HepG2 (cell line): ENCODE data around the gene RAB40C. TPM values are rescaled to one million over a fixed set of nuclear protein-coding genes. Genes with fewer than 3 reads are reported as not detected.

Experiments used
- GABPB1 ChIP-seq: IDR thresholded peaks from 2 replicates; pipeline ENCODE4 v1.6.1; 2016; ENCODE audit warnings: mild to moderate bottlenecking, missing genetic modification reagents, moderate library complexity, missing compliant biosample characterization
- HNRNPL ChIP-seq: fragments of 200-400 bp; formaldehyde crosslinking; IDR thresholded peaks from 2 replicates; pipeline ENCODE4 v1.6.1; 2017; ENCODE audit warnings: mild to moderate bottlenecking, low read depth, low read length
- MEIS2 ChIP-seq: sonication (generic); formaldehyde crosslinking; IDR thresholded peaks from 2 replicates; pipeline ENCODE4 v1.9.0; 2021; ENCODE audit warnings: mild to moderate bottlenecking, missing genetic modification reagents
- RAD21 ChIP-seq: fragments of 450-650 bp; formaldehyde crosslinking; IDR thresholded peaks from 2 replicates; pipeline ENCODE4 v1.5.0; 2020; ENCODE audit warnings: mild to moderate bottlenecking
- SAP130 ChIP-seq: IDR thresholded peaks from 2 replicates; pipeline ENCODE4 v1.6.1; 2016; ENCODE audit warnings: low read depth
- SMAD1 ChIP-seq: sonication (generic); formaldehyde crosslinking; IDR thresholded peaks from 2 replicates; pipeline ENCODE4 v1.4.0; 2020; ENCODE audit warnings: missing genetic modification reagents, low read depth, mild to moderate bottlenecking, borderline replicate concordance
- SRY ChIP-seq: sonication (generic); formaldehyde crosslinking; IDR thresholded peaks from 2 replicates; pipeline ENCODE4 v1.8.0; 2022; ENCODE audit warnings: mild to moderate bottlenecking, missing genetic modification reagents
- ZFY ChIP-seq: sonication (generic); formaldehyde crosslinking; IDR thresholded peaks from 2 replicates; pipeline ENCODE4 v1.4.0; 2020; ENCODE audit warnings: missing genetic modification reagents
- ZNF235 ChIP-seq: sonication (generic); formaldehyde crosslinking; IDR thresholded peaks from 2 replicates; pipeline ENCODE4 v1.8.1; 2023; ENCODE audit warnings: mild to moderate bottlenecking, missing genetic modification reagents, borderline replicate concordance
- ZNF274 ChIP-seq: sonication (generic); formaldehyde crosslinking; IDR thresholded peaks from 2 replicates; pipeline ENCODE4 v1.5.1; 2020; ENCODE audit warnings: mild to moderate bottlenecking, missing genetic modification reagents
- ZNF451 ChIP-seq: sonication (generic); formaldehyde crosslinking; IDR thresholded peaks from 2 replicates; pipeline ENCODE4 v1.5.0; 2020; ENCODE audit warnings: mild to moderate bottlenecking, missing genetic modification reagents
- ZNF563 ChIP-seq: sonication (generic); formaldehyde crosslinking; IDR thresholded peaks from 2 replicates; pipeline ENCODE4 v1.8.0; 2022; ENCODE audit warnings: mild to moderate bottlenecking, moderate library complexity, missing genetic modification reagents
- ZNF768 ChIP-seq: sonication (generic); formaldehyde crosslinking; IDR thresholded peaks from 2 replicates; pipeline ENCODE4 v1.4.0; 2020; ENCODE audit warnings: missing genetic modification reagents
- polyA plus RNA-seq, 8 experiments: library from polyadenylated mRNA; depleted of rRNA in 3 of 8; stranded (reverse) in 7 of 8; unstranded in 1 of 8; fragments of >200 nt; fragmentation: Illumina TruSeq in 4 of 8; extraction: Trizol in 4 of 8; gene quantifications; 2 replicates each; pipeline versions ENCODE4 v1.2.1 to v1.2.3, GENCODE V29; 2011 to 2016; ENCODE audit warnings: low read depth in 4 of 8, missing spikeins in 1 of 8, mixed read lengths in 1 of 8; ENCODE audit not compliant: insufficient read depth in 1 of 8
- total RNA-seq, 5 experiments: library from RNA; depleted of rRNA; stranded (reverse); fragments of >200 nt; fragmentation: Illumina TruSeq; extraction: Trizol; gene quantifications; 2 replicates each; pipeline ENCODE4 v1.2.3, GENCODE V29; 2016; ENCODE audit warnings: low read depth in 1 of 5
- TF ChIP-seq, protein P1 (sequence below): sonication (generic); formaldehyde crosslinking; IDR thresholded peaks from 2 replicates; pipeline ENCODE4 v1.4.0; 2020; ENCODE audit warnings: missing genetic modification reagents
- TF ChIP-seq, protein P2 (sequence below), 2 experiments: sonication (generic) in 1 of 2; formaldehyde crosslinking in 1 of 2; IDR thresholded peaks; 2 replicates each; pipeline versions ENCODE4 v1.4.0 to v1.6.1; 2018 to 2020; ENCODE audit warnings: missing genetic modification reagents in 2 of 2, borderline replicate concordance in 1 of 2, low read depth in 1 of 2, mild to moderate bottlenecking in 1 of 2, missing biosample characterization in 1 of 2
- TF ChIP-seq, protein P3 (sequence below): sonication (generic); formaldehyde crosslinking; IDR thresholded peaks from 2 replicates; pipeline ENCODE4 v1.5.0; 2020; ENCODE audit warnings: missing genetic modification reagents, mild to moderate bottlenecking, borderline replicate concordance

RAB40C gene
- total and polyA plus RNA-seq, 2 of the 13 experiments (the other 11 are each of a cell fraction or from before 2014, with no cell fraction given) = 7.7 to 11.5 TPM

DNA sequence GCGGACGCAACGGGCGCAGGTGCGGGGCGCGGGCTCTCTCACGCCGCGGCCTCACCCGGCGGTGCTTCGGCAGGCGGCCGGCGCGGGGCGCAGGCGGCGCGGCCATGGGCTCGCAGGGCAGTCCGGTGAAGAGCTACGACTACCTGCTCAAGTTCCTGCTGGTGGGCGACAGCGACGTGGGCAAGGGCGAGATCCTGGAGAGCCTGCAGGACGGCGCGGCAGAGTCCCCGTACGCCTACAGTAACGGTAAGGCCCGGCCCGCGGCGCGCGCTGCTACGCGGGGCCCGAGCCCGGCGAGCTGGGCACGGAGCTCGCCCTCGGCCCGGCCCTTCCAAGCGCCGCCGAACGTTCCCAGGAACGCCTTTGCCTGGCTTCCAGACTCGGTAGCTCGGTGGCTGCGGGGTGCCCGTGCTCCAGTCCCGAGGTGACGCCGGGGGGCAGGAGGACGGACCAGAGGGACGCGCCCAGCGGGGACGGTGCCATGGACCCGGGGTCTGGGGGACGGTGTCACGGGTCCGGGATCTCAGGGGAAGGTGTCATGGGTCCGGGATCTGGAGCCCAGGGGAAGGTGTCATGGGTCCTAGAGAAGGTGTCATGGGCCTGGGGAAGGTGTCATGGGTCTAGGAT, 435 bp downstream of the RAB40C start (continued):
- TF ChIP-seq MEIS2 (CRISPR knock-in tag) (0 out of 2 replicates have a peak, but pooled peaks have one; percentile 35), SRY (peak; percentile 70; the same call in 1 of the 2 replicates), ZNF451 (CRISPR knock-in tag) (peak; percentile 38; the same call in 1 of the 2 replicates), ZNF274 (CRISPR knock-in tag) (no peak), ZNF235 (no peak), SAP130 (CRISPR knock-in tag) (peak; percentile 41), ZNF768 (CRISPR knock-in tag) (peak; percentile 37; the same call in 1 of the 2 replicates), ZNF563 (CRISPR knock-in tag) (peak; percentile 75; the same call in 1 of the 2 replicates), GABPB1 (no peak), ZFY (CRISPR knock-in tag) (peak; percentile 66), RAD21 (peak; percentile 50; the same call in 1 of the 2 replicates), HNRNPL (no peak), SMAD1 (CRISPR knock-in tag) (0 out of 2 replicates have a peak, but pooled peaks have one; percentile 44)
- TF ChIP-seq, protein P1, sequence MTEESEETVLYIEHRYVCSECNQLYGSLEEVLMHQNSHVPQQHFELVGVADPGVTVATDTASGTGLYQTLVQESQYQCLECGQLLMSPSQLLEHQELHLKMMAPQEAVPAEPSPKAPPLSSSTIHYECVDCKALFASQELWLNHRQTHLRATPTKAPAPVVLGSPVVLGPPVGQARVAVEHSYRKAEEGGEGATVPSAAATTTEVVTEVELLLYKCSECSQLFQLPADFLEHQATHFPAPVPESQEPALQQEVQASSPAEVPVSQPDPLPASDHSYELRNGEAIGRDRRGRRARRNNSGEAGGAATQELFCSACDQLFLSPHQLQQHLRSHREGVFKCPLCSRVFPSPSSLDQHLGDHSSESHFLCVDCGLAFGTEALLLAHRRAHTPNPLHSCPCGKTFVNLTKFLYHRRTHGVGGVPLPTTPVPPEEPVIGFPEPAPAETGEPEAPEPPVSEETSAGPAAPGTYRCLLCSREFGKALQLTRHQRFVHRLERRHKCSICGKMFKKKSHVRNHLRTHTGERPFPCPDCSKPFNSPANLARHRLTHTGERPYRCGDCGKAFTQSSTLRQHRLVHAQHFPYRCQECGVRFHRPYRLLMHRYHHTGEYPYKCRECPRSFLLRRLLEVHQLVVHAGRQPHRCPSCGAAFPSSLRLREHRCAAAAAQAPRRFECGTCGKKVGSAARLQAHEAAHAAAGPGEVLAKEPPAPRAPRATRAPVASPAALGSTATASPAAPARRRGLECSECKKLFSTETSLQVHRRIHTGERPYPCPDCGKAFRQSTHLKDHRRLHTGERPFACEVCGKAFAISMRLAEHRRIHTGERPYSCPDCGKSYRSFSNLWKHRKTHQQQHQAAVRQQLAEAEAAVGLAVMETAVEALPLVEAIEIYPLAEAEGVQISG (CRISPR knock-in tag) = peak; percentile 47
- TF ChIP-seq, protein P2, sequence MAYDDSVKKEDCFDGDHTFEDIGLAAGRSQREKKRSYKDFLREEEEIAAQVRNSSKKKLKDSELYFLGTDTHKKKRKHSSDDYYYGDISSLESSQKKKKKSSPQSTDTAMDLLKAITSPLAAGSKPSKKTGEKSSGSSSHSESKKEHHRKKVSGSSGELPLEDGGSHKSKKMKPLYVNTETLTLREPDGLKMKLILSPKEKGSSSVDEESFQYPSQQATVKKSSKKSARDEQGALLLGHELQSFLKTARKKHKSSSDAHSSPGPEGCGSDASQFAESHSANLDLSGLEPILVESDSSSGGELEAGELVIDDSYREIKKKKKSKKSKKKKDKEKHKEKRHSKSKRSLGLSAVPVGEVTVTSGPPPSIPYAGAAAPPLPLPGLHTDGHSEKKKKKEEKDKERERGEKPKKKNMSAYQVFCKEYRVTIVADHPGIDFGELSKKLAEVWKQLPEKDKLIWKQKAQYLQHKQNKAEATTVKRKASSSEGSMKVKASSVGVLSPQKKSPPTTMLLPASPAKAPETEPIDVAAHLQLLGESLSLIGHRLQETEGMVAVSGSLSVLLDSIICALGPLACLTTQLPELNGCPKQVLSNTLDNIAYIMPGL (CRISPR knock-in tag; IDR thresholded peaks at IDR 0.05; ENCODE audit: borderline replicate concordance in 1 of 2, low read depth in 1 of 2) = 0 out of 4 replicates have a peak, but pooled peaks of 1 of the 2 experiments have one; percentile 8
- TF ChIP-seq, protein P3, sequence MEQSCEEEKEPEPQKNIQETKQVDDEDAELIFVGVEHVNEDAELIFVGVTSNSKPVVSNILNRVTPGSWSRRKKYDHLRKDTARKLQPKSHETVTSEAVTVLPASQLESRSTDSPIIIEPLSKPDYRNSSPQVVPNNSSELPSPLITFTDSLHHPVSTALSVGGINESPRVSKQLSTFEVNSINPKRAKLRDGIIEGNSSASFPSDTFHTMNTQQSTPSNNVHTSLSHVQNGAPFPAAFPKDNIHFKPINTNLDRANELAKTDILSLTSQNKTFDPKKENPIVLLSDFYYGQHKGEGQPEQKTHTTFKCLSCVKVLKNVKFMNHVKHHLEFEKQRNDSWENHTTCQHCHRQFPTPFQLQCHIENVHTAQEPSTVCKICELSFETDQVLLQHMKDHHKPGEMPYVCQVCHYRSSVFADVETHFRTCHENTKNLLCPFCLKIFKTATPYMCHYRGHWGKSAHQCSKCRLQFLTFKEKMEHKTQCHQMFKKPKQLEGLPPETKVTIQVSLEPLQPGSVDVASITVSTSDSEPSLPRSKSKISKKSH = 0 out of 2 replicates have a peak, but pooled peaks have one; percentile 21
